GM10847 (cell line): Measurements from ENCODE around the gene CCDC116.

Experiments
- POLR2A ChIP-seq: IDR thresholded peaks from 2 replicates; pipeline ENCODE4 v1.6.1; 2011; ENCODE audit not compliant: insufficient read length; ENCODE audit errors: extremely low read depth

The CCDC116 gene

DNA sequence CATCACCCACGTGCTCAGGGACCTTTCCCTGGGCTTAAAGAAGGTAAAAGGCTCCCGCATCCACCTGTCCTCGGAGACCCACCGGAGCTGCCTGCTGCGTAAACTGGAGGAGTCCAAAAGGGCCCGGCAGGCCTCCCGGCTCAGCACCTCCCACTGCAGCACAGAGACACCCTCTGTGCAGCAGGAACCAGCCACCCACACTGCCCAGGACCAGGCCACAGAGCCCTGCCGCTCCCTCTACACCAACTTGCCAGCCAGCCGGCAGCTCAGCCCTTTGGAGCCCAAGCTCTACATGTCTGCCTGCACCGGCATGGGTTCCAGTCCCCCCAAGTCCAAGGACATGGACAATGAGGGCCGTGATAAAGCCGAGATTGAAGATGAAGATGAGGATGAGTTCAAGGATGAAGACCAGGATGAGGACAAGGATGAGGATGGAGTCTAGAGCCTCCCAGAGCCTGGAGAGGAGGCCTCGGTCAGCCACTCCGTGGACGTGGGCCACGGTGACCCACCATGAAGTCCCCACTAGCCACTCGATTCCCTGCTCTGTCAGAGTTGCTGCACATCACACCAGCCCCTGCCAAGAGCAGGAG is 4.2 kb downstream of the CCDC116 start:
- TF ChIP-seq POLR2A, result no peak

DNA sequence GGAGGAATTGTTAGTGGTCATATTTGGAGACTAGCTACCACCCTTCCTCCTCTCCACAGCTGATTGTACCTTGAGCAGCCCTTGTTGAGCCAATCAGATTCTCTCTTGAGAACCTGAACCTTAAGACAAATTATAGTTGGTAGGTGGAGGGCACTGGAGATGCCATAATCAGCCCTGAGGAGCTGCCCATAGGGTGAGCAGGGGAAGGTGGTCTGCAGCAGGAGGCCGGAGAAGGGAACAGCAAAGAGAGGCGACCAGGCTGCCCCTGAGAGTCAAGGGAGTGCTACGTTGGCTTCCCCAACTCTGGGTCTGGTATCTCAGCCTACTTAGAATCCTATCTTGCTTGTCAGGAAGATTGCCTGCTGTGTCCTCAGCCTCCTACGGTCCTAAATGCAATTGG is 6.8 kb downstream of the CCDC116 start:
- no peak for TF ChIP-seq POLR2A

DNA sequence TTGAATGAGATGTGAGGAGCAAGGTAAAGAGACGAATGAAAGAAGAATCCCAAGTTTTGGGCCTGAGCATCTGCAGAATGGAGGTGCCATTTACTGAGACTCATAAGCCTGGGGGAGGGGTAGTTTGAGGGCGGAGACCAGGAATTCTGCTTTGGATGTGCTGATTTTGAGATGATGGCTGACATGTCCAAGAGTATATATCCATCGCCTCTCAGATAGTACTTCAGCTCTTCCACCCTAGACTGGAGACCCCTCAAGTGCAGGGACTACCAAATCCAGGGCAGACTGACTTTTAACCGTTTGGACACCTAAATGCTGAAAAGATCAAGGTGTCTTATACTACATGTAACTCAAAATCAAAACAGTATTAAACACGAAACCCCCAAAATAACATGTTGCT is 8.2 kb downstream of the CCDC116 start:
- TF ChIP-seq POLR2A, result no peak

DNA sequence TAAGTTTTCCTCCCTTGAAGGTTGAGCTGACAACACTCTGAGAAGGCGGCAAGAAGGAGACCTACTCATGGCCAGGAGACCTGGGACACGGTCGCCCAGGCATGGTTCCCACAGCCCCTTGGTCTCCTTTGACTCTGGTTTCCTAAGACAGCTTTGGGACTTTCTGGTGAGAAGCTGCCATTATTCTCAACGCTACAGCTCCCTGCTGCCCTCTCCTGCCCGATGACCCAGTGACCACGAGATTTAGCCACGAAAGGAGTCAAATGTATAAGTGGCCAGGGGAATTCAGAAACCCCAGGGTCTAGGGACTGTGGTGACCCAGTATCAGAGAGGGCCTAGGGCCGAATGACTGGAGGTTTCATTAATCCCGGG is 8.8 kb downstream of the CCDC116 start:
- TF ChIP-seq POLR2A, result no peak

DNA sequence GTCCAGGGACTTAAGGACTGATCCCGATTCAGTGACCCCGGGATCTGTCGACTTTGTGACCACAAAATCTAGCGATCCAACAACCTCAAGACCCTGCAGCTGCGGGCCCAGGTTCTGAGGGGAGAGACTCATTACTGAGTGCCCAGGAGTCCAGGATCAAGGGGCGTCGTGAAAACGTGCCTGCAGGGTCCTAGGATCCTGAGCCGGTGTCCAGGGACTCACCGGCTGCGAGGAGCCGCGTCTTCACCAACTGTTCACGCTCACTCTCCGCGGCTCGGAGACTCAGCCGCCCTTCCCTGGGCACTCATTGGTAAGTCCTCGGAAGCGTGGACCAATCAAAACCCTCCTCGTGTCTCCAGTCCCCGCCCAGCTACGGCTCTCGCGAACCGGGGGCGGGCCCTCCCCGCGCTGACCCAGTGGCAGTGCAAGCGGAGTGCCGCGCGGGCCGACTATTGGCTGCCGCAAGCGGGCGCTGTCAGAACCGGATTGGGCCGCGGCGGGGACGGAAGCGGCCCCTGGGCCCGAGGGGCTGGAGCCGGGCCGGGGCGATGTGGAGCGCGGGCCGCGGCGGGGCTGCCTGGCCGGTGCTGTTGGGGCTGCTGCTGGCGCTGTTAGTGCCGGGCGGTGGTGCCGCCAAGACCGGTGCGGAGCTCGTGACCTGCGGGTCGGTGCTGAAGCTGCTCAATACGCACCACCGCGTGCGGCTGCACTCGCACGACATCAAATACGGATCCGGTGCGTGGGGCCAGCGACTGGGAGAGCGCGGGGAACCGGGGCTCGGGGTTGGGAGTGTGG is 9.4 kb downstream of the CCDC116 start, which contains the start of gene SDF2L1:
Gene SDF2L1 (plus strand): TSS at position 514 of the 795 bp plus-strand sequence. CDS start 35 bp downstream, at position 549.
- peak; percentile 82 for TF ChIP-seq POLR2A

DNA sequence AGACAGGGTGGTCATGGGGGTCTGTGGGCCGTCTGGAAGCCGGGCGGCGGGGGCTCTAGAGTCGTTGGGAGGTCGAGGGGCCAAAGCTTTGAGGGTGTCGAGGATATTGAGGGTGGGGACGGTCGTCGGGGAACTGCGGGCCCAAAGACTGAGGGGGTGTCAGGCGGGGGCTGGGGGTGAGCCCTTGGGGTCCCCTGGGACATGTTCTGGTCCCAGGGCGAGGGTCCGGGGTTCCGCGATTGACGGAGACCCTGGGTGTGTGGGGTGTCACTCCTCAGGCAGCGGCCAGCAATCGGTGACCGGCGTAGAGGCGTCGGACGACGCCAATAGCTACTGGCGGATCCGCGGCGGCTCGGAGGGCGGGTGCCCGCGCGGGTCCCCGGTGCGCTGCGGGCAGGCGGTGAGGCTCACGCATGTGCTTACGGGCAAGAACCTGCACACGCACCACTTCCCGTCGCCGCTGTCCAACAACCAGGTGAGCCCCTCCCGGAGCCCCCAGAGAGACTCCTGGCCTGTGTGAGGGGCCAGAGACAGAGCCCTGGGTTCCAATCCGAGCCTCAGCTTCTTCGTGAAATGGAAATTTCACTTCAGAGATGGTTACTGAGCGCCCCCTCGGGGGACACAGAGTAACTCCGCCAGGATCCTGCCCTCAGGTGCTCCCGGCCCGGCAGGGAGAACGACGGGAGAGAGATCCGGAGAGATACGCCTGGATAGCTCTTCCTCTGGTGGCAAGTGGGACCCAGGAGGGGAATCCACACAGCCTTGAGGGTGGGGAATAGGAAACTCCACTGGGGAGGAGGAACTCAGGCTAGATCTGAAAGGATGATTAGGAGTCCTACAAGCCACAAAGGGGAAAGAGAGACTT is 10.3 kb downstream of the CCDC116 start:
- peak; percentile 26 for TF ChIP-seq POLR2A

DNA sequence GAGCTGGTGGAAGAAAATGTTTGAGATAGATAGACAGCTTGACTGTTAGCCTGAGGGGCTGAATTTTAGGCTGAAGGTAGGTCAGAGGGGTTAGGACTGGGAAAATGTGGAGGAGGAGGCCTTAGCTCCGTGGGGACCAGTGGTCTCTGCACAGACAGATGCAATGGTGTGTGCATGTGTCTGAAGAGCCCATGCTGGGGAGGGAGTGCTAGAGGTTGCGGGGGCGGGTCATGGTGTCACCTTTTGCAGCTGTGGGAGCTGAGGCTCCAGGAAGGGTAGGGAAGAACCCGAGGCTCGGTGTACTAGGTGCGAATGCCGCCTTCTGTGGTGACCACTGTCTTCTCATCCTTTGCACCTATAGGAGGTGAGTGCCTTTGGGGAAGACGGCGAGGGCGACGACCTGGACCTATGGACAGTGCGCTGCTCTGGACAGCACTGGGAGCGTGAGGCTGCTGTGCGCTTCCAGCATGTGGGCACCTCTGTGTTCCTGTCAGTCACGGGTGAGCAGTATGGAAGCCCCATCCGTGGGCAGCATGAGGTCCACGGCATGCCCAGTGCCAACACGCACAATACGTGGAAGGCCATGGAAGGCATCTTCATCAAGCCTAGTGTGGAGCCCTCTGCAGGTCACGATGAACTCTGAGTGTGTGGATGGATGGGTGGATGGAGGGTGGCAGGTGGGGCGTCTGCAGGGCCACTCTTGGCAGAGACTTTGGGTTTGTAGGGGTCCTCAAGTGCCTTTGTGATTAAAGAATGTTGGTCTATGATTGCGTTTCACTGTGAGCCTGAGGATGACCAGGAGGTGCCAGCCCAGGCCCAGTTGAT is 11.2 kb downstream of the CCDC116 start:
- no peak for TF ChIP-seq POLR2A

DNA sequence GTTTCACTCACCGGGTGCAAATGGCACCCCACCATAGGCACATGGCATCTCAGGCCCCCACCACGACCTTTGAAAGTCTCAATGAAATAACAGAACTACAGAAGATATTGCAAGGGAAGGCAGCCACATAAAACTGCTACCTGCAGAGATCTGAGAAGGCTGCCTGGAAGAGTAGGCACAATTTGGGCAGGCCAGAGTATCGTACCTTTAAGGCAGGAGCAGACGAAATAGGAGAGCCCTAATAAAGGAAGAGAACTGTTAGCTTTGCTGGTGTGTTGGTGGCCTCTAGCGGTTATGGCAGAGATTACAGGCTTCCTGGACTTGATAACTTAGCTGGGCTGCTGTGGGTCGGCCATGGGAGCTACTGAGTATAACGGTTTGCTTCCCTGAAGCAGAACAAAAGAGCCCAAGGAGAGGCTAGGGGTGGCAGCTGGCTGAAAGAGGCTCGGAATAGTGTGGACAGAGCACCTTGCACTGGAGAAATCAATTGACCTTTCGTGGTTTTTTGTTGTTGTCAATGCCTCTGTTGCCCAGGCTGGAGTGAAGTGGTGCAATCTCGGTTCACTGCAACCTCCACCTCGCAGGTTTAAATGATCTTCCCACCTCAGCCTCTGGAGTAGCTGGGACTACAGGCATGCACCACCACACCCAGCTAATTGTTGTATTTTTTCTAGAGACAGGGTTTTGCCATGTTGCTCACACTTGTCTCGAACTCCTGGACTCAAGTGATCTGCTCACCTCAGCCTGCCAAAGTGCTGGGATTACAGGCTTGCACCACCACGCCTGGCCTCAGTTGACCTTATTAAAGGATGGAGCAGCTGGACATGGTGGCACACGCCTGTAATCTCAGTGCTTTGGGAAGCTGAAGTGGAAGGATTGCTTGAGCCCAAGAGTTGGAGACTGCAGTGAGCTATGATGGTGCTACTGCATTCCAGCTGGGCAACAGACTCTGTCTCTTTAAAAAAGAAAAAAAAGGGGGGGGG is 14.3 kb downstream of the CCDC116 start:
- no peak for TF ChIP-seq POLR2A

DNA sequence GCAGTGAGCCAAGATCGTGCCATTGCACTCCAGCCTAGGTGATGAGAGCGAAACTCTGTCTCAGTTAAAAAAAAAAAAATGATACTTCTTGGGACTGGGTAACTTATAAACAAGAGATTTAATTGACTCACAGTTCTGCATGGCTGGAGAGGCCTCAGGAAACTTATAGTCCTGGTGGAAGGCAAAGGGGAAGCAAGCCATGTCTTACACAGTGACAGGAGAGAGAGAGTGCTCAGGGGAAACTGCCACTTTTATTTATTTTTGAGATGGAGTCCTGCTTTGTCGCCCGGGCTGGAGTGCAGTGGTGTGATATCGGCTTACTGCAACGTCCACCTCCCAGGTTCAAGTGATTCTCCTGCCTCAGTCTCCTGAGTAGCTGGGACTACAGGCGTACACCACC is 17.7 kb downstream of the CCDC116 start:
- TF ChIP-seq POLR2A, result no peak

DNA sequence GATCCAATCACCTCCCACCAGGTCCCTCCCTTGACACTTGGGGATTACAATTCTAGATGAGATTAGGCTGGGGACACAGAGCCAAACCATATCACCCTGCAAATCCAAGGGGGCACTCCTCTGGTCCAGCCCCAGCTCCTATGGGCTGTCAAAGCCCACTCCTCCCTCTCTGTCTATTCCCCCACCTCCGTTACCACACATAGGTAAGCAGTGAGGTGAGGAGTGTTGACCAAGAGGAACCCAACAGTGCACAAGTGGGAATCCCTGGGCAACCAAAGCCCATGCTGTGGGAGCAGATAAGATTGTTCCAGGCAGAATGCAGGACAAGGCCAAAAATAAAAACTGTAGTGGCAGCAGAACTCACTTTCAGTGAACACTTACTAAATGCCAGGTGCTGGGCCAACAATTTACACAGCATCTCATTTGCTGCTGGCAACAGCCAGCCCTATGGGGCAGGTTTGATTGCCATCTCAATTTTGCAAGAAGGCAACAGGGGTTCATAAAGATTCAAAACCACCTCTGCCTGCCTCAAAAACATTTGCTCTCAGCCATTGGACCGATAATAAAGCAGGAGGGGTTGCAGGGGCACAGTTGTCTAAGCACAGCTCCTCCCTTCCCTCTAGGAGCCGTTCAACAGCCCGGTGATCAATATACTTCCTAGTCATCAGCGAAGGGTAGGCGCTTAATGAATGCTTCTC is 18.4 kb downstream of the CCDC116 start:
- no peak for TF ChIP-seq POLR2A

DNA sequence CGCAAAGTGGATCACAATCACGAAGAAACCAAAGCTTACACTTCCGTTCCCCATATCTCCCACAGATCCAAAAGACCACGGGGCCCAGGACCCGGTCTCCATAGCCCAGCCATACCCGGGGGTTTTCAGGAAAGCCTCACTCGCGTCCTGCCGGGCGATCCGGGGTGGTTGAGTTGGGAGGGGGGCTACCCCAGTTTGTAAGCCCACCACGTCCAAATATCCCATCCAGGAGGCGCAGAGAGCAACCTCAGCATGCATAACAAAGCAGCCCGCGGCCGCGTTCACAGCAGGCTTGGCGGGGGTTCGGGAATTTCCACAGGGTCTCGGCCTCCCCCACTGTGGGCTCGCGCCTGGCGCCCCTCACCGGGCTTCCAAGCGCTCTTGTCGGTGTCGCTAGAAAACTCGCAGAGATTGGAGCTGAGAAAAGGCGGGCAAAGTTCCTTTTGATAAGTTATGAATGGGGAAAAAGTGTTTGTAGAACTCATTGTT is 19.0 kb downstream of the CCDC116 start:
- TF ChIP-seq POLR2A, result no peak

DNA sequence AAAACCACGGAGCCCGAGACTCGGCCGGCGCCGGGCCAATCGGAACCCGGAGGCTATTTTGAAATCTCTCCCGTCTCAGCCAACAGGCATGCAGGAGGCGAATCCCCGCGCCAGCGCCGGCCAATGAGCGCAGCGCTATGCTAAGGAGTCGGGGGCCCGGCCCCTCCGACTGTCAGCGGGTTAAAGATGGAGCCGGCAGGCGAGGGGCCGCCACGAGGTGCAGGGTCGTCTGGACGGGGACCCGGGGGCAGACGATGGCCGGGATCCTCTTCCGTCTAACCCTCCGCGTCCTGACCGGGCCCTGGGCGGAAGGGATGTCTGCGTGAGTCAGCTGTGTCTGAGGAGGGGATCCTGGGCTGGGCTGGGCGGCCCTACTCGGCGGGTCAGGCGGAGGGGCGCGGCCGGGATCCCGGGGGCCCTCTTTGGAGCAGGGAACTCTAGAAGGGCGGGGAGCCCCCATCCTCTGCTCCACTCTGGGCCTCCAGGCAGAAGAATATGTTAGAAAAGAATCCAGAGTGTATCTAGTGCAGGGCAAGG is 19.5 kb downstream of the CCDC116 start:
- TF ChIP-seq POLR2A, result peak; percentile 61
